GM23338 (cell line): ENCODE measurements around the gene MBD5.

ENCODE experiments used
- CTCF ChIP-seq, 2 experiments: fragments of 200-600 bp in 1 of 2; sonication (generic) in 1 of 2; conservative IDR thresholded peaks; 2 replicates each; pipeline versions ENCODE4 v1.5.1 to v1.6.1; 2016 to 2017; ENCODE audit warnings: antibody characterized with exemption in 2 of 2, low read depth in 2 of 2, mild to moderate bottlenecking in 2 of 2, moderate library complexity in 1 of 2
- EZH2phosphoT487 ChIP-seq: fragments of 200-600 bp; sonication (generic); IDR thresholded peaks from one replicate; pipeline ENCODE4 v1.8.1; 2018; ENCODE audit warnings: antibody characterized with exemption; ENCODE audit not compliant: unreplicated experiment
- JUNB ChIP-seq: IDR thresholded peaks from one replicate; pipeline ENCODE4 v1.6.1; 2016; ENCODE audit warnings: antibody characterized with exemption; ENCODE audit not compliant: unreplicated experiment
- POLR2AphosphoS5 ChIP-seq: IDR thresholded peaks from 2 replicates; pipeline ENCODE4 v1.6.1; 2016; ENCODE audit warnings: antibody characterized with exemption, low read depth
- TF ChIP-seq, protein P1 (sequence below): IDR thresholded peaks from one replicate; pipeline ENCODE4 v1.6.1; 2018; ENCODE audit warnings: antibody characterized with exemption; ENCODE audit not compliant: unreplicated experiment

- TF ChIP-seq CTCF (conservative IDR thresholded peaks at IDR 0.05; ENCODE audit: low read depth in 2 of 2) = no peak
- TF ChIP-seq, protein P1, sequence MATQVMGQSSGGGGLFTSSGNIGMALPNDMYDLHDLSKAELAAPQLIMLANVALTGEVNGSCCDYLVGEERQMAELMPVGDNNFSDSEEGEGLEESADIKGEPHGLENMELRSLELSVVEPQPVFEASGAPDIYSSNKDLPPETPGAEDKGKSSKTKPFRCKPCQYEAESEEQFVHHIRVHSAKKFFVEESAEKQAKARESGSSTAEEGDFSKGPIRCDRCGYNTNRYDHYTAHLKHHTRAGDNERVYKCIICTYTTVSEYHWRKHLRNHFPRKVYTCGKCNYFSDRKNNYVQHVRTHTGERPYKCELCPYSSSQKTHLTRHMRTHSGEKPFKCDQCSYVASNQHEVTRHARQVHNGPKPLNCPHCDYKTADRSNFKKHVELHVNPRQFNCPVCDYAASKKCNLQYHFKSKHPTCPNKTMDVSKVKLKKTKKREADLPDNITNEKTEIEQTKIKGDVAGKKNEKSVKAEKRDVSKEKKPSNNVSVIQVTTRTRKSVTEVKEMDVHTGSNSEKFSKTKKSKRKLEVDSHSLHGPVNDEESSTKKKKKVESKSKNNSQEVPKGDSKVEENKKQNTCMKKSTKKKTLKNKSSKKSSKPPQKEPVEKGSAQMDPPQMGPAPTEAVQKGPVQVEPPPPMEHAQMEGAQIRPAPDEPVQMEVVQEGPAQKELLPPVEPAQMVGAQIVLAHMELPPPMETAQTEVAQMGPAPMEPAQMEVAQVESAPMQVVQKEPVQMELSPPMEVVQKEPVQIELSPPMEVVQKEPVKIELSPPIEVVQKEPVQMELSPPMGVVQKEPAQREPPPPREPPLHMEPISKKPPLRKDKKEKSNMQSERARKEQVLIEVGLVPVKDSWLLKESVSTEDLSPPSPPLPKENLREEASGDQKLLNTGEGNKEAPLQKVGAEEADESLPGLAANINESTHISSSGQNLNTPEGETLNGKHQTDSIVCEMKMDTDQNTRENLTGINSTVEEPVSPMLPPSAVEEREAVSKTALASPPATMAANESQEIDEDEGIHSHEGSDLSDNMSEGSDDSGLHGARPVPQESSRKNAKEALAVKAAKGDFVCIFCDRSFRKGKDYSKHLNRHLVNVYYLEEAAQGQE = no peak
- no peak for TF ChIP-seq POLR2AphosphoS5
- no peak for TF ChIP-seq EZH2phosphoT487
- TF ChIP-seq JUNB = no peak
Observed at GRCh38 chr2:148124271-148124670, 103.4 kb downstream of the MBD5 start.
